ENCODE measurements around the gene HELZ.

Gene HELZ

DNA sequence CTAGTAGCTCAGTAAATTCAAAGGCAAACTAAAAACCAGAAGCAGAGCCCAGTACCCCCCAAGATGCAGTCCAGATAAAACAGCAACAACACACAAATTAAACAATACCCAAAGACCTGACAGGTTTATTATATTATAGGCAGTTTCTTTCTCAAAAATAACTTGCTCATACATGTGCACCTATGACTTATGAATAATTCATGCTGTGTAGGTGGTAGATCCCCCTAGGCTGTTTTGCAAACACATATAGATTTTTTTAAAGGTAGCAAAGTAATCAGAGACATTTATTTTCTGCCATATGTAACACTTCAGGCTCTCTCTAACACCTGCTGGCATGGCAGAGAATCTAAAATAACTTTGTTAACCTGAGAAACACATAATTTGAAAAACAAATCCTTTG, 173.4 kb downstream of the HELZ start:
- ATAC-seq: no peak

DNA sequence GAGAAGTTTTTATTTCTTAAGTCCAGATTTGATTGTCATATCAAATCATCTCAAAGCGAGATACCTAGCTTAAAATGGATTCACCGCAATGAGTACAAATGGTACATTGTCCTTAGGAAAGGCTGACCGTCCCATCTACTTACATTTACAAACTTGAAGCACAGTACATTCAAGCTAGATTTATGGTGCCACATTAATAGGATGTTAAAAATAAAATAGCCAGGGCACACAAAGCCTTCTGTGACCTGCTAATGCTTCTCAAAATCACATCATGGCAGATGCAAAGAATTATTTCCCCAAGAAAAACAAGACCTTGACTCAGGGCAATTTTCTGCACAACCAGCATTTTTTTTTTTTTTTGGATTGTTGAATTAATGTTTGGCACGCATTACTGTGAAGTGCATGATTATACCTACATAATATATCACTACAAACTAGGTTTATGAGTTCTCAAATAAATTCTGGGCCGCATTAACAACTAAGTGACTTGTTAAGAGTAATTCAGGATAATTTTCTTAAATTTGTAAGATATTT, 175.3 kb downstream of the HELZ start:
- ATAC-seq: no peak

DNA sequence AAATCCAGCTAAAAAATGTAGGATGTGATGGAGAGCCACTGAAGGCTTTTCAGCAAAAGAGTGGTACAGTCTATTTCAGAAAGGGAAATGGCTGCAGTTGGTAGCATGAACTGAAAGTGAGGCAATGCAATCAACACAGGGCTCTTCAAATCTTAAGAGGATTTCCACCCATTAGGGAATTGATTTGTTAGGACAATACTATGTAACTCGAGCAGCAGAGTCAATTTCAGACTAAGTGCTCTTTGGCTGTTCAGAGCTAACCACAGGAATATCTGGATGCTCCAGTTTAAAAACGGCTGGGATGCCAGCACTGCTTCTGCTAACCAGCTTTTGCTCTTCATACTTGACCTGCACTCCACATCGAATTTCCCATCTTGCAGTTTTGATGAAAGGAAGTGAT, 176.0 kb downstream of the HELZ start:
- no peak for ATAC-seq

DNA sequence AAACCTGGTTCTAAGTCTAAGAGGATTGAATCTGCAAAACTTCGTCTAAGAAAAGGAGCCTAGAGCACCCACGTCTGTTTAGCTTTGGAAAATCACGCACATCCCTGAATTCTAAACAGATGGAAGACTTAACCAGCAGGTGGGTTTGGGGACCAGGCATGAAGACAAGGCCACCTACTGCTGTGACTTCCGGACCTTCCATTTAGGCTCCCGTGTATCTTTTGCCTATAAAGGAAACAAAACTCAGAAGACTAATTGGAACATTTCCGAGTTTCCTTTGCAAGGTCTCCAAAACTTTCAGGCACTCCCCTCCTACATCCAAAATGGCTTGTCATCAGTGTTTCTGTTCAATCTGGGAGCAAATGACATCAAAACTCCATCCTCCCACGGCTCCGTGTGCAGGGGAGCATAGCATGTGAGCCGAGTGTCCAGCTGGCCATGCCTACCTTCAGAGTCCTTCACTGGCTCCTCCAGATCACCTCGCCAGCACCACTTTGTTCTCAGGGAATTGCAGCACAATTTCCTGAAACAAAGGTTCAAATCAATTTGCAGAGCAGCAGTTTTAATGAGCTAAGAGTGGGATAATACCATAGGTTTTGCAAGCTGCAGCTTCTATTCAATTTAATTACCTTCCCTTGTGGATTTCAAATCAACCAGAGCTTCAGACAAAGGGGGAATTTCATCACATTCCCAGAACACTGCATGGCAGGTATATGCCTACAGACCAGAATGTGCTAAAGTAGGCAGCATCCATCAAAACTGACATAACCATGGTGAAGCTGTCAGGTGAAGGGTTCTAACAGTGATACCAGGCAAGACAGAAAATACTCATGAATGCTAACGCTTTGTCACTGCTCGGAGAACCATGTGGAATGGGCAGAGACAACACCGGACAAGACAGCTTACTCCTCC, 177.2 kb downstream of the HELZ start:
- ATAC-seq: no peak

DNA sequence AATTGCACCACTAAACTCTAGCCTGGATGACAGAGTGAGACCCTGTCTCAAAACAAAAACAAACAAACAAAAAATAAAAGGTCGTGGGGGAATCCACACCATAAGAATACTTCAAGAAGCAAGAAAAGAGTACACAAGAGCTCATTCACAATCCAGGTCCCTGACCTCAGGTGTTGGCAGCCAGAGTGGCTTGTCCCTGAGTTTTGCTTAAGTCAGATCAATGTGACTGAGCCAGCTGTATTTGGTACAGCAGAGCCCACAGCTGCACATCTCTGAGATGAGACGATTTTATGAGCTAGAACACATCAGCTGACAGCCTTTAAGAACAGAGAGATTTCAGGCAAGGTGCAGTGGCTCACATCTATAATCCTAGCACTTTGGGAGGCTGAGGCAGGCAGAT, 178.3 kb downstream of the HELZ start:
- no peak for ATAC-seq

DNA sequence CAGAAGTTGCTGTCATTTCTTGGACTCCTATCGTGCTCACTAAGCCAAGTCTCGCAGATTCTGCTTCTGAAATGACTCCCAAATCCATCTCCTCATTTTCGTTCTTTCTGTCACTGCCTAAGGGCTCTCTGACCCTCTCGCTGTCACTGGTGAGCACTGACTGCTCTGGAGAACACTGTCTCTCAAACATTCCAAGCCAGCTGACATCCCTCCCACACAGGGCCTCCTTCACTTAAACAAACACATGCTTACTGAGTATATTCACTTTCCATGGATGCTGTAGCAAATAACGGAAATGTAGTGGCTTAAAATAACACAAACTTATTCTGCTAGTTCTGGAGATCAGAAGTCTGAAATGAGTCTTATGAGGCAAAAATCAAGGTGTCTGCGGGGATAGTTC, 181.9 kb downstream of the HELZ start:
- no peak for ATAC-seq

DNA sequence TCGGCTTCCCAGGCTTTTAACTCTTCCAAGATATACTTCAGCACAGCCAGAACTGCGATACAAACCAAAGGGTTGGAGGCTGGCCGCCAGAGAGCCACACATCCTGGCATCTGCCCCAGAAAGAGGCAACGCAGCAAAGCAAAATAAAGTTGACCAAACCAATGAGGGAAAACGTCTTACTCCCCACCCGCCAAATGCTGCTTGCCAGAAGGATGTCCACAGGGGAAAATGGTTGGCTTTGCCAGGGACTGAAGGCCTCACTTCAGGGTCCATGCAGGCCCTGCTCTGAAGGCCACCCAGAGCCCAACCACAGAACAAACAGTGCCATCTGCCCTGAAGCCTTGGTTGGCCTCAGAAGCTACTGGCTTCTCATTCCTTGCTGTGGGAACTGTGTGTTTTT, 185.6 kb downstream of the HELZ start:
- ATAC-seq: no peak

DNA sequence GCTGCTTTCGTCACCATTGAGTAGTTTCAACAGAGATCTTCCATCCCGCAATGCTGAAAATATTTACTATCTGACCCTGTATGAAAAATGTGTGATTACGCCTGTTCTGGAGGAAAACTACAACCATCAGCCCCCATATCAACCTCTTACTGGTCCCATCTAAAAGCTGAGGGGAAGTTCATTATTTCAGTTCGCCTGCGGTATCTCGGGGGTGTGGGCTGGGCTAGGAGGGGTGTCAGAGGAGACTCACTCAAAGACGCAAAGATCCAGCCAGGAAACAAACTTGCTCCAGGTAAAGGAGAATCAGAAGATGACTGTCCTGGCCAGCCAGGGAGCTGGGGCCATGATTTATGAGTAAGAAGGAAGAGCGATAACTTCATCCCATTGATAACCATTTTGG, 187.0 kb downstream of the HELZ start:
- no peak for ATAC-seq

DNA sequence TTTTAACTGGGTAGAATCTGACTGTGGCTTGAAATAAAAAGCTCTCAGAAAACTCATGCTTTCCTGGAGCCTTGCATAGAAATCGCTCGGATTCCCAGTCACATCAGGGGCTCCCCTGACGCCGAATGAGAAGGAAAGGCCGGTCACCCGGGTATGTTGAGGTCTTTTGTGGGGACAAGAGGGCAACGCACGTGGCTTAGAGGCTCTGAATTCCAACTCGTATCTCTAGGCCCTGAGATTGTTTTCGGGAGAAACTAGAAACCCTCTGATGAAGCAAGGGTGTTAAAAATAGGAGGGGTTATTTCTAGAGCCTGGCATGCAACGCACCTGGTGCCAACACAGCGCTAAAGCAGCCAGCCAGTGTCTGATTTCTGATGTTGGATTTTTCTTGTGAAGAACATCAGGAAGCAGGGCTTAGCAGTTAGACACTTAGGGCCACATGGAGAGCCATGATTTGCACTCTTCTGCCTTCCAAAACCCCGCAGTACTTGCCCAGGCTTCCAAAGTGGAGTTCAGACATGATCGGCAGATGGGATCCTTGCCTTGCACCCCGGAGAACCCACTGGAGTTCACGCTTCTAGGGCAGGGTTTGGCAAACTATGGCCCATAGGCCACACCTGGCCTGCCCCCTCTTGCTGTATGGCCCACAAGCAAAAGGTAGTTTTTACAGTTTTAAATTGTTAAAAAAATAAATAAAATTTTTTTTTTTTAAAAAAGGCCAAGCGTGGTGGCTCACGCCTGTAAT, 188.1 kb downstream of the HELZ start:
- no peak for ATAC-seq

DNA sequence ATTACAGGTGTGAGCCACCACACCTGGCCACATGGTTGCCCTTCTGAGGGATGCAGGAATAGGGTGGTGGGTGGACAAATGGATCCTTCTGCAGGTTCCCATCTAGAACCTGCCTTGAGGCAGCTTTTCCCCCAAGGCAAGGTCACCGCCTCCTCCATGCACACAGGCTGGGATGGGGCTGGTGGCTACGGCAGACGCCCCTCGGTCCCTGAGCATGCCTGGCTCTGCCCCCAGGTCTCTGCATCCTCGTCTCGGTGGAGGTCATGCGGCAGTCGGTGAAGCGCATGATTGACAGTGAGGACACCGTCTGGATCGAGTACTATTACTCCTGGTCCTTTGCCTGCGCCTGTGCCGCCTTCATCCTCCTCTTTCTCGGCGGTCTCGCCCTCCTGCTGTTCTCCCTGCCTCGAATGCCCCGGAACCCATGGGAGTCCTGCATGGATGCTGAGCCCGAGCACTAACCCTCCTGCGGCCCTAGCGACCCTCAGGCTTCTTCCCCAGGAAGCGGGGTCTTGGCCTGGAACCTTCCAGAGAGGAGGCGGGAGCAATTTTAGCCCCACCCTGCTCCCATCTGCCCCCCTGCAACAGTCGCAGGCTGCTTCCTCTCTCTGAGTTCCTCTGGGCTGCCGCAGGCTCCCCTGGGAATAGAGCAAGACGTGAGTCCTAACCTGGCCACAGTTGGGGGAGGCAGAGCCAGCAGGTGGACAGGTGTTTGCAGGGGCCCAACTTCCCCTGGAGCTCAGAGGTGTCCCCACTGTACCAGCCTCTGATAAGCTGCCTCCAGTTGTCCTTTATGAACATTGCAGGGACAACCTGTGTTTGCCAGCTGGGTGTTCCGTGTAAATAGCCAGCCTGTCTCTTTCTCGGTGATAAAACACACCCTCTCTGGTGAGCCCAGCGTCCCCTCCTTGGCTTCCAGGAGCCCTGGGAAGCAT, 188.9 kb downstream of the HELZ start:
- ATAC-seq: no peak

DNA sequence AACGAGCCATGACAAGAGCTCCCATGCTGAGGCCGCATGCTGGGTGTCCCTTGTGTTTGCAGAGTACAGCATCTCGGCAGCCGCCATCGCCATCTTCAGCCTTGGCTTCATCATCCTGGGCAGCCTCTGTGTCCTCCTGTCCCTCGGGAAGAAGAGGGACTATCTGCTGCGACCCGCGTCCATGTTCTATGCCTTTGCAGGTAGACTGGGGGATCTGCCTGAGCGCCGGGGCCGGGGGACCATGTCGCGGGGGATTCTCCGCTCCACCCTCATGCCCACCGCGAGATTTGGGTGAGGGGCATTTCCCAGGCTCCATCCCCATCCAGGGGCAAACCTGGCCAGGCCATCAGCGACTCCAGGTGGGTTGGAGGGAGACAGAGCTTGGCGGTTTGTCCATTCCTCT, 190.0 kb downstream of the HELZ start:
- ATAC-seq: no peak

DNA sequence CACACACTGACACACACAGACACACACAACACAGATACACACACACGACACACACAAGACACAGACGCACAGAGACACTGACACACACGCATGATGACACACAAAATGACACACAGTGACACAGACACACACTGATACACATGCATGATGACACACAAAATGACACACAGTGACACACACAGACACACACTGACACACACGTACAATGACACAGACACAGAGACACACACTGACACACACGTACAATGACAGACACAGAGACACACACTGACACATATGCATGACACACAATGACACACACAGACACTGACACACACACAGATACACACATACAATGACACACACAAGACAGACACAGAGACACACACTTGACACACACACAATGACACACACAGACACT, 190.4 kb downstream of the HELZ start:
- no peak for ATAC-seq

DNA sequence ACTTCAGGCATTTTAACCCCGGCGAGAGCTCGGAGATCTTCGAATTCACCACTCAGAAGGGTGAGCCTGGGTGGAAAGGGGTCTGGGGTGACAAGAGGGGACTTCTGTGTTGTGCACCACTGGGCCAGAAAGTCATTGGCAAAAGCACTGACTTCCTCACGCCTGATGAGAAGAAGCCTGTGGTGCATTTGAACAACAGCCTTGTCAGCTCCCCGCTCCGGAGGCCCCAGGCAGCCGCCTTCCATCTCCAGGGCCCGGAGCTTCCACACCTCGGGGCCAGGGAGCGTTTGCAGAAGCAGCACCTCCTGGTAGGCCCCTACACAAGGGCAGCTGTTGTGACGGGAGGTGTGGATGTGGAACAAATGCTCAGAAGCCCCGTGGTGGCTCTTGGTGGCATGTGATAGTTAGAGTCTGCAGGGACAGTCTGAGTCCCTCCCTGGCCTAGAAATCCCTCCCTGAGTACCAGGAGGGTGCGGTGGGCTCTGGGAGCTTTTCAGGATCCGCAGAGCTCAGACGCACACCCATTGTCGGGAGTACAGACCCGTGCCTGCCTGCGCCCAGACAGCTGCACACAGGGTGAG, 190.9 kb downstream of the HELZ start:
- no peak for ATAC-seq

DNA sequence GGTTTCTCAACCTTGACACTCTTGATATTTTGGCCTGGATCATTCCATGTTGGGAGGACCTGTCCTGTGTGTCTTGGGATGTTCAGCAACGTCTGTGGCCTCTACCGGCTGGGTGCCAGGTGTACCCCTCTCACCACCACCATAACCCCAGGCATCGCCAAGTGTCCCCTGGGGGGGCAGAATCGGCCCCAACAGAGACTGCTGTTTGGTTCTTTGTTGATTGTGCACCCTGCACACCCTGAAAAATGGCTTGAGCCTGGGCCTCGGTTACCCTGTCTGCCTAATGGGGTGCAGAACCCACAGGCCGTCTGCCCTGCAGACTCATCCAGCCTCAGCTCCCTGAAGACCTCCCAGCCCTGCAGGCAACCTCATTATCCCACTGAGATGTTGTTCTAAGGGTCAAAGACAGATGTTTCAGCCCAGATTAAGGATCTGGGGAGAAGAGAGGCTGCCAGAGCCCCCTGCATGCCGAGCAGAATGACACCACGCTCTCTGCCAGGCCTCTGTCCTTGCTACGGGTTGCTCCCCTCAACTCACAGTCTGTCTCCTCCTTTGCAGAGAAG, 191.5 kb downstream of the HELZ start:
- no peak for ATAC-seq

DNA sequence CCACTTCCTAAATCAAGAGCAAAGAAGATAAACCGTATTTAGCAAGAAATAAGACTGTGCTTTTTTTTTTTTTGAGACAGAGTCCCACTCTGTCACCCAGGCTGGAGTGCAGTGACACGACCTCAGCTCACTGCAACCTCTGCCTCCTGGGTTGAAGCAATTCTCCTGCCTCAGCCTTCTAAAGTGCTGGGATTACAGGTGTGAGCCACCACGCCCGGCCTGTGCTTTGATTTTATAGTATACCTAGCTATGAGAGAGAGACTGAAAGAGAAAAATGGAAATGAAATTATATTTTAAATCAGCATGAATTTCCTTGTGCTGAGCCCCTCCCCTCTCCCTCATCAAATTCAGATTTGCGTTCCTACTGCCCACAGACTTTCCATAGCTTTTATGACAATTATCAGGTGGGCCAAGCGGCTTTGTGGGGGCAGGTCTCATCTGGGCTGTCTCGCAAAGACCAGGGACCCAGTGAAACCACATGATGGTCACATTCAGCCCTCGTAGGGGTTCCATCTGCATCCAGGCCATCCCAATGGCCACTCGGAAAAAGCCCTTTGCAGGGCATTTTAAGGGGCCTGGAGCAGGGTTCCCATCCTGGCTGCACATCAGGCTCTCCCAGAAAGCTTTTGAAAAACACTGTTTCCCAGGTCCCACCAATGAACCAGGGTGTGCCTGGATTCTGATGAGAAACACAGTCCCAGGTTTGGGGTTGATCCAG, 192.1 kb downstream of the HELZ start:
- no peak for ATAC-seq

DNA sequence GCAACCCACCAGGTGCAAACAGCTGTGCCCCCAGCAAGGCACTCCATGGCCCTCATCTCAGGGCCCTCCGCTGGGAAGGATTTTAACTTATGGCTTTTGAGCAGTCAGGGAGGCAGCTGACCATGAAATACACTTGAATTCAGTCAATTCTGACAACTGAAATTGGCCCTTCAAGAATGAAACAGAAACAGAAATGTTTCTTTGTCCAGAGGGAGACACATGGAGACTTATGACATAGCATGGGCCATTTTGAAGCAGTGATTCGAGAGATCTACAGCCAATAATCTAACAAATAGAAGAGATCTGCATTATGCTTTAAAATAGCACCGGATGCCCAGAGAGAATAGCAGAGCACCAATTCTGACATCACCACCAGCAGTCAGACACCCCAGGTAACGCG, 193.2 kb downstream of the HELZ start:
- no peak for ATAC-seq

DNA sequence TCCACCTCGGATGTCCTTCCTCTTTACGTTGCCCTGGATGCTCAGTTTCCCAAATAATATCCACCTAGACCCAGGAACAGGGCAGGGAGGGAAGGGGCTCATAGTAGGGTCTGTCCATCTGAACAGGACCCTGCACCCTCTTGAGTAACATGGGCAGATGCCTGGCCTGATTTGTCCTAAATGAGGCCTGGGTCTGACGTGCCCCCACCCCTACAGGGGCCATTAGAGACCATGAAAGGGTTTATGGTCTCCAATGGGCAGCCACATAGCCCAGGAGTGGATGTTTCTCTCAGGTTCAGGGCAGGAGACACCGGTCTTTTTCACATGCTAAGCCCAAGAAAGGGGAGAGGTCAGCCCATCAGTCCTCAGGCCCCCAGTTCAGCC, 193.8 kb downstream of the HELZ start:
- ATAC-seq: no peak

DNA sequence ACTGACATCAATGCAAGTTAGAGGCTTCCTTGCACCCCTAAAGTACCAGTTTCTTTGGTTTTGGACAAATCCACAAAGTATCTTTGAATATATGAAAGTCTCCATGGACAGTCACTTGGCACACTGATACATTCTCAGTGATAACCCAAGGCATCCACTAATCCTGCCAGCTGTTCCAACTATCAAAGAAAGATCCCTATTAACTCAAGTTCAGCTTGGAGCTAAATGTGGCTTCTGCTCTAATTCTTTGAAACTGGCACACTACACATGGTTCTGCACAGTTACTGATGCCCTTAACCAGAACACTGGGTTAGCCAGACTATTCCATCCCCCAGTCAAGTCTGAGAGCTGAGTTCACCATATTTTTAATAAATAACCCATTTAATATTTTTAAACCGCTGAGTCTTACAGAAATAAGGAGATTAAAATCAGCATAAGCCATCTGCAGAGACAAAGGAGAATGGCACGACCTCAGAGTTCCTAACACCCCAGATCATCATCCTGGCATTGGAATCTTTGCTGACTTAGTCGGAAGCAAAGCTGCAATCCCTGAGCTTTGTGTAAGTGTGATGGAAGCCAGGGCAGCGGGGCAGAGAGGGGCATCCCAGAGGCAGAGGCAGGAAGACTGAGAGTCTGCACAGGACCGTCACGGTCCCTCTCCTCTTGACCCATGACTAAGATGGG, 194.4 kb downstream of the HELZ start:
- no peak for ATAC-seq

DNA sequence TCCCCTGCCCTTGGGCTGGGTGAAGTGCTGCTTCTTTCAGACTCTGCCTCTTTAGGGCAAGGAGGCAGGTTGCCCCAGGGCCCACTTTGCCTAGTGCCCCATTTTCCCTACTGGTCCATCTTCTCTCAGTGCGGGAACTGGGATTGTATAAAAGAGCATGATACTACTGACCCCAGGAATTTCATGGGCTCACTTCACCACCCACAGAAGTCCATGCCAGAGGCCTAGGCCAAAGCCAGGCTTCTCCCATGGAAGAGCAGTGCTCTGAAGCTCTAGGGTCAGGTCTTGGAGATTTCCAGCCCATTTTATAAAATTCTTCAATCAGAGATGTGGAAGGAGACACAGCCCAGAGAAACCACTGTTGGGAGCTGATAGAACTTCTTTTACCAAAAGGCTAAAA, 194.9 kb downstream of the HELZ start:
- no peak for ATAC-seq

DNA sequence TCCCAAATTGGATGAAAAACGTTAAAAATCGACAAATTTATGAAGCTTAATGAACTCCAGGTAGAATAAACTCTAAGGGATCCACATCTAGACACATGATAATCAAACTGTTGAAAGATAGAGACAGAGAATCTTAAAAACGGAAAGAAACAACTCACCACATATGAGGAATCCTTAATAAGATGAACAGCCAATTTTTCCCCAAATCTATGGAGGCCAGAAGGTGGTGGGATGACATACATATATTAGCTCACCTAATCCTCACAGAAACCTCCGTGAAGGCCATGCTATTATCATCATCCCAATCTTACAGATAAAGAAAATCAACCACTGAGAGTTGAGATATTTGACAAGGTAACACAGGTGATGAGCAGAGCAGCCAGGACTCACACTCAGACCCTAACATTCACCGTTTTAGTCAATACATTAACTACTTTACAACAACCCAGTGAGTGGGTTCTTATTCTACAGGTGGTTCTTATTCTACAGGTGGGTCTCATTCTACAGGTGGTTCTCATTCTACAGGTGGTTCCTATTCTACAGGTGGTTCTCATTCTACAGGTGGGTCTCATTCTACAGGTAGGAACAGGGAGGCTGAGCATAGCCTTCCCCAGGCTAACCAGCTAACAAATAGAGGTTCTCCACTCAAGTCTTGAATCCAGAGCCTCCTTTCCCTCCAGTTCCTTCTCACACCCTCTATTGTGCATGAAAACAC, 195.8 kb downstream of the HELZ start:
- no peak for ATAC-seq
